GM23338 (cell line): ENCODE data around the gene CABLES1. TPM values are rescaled to one million over a fixed set of nuclear protein-coding genes. Genes with fewer than 3 reads are reported as not detected.
"Not testable (repeated sequence)": the region's sequence is repeated elsewhere in the genome, so short reads cannot be mapped to it uniquely, and the experiment has no call there.

ENCODE experiments used
- ATAC-seq: fragments of 200-7000 bp; cut with Tn5 transposase; 3 replicates; pipeline ENCODE4 v1.9.1; 2020
- DNase-seq: peaks from one replicate; pipeline ENCODE4 v3.0.0-alpha.2; 2015; ENCODE audit warnings: low spot score
- H2AFZ ChIP-seq: fragments of 200-600 bp; sonication (generic); 2 replicates; pipeline ENCODE4 v1.8.0; 2016; ENCODE audit warnings: antibody characterized with exemption, mild to moderate bottlenecking, moderate library complexity
- H3F3A ChIP-seq: fragments of 200-600 bp; sonication (generic); replicated peaks from 2 replicates; pipeline ENCODE4 v1.8.0; 2017; ENCODE audit warnings: antibody characterized with exemption, mixed run types, low read depth
- H3K27ac ChIP-seq: fragments of 200-600 bp; sonication (generic); 2 replicates; pipeline ENCODE4 v1.6.1; 2016; ENCODE audit warnings: low read depth
- H3K27me3 ChIP-seq: fragments of 200-600 bp; sonication (generic); 2 replicates; pipeline ENCODE4 v1.8.0; 2016; ENCODE audit warnings: mild to moderate bottlenecking, mixed run types, moderate library complexity; ENCODE audit not compliant: insufficient read depth
- H3K36me3 ChIP-seq: fragments of 200-600 bp; sonication (generic); 2 replicates; pipeline ENCODE4 v1.8.0; 2016; ENCODE audit warnings: mild to moderate bottlenecking; ENCODE audit not compliant: insufficient read depth
- H3K4me1 ChIP-seq: fragments of 200-600 bp; sonication (generic); 2 replicates; pipeline ENCODE4 v1.8.0; 2016; ENCODE audit warnings: mild to moderate bottlenecking, moderate library complexity; ENCODE audit not compliant: insufficient read depth
- H3K4me2 ChIP-seq: fragments of 200-600 bp; sonication (generic); 2 replicates; pipeline ENCODE4 v1.7.1; 2017; ENCODE audit warnings: mixed run types
- H3K4me3 ChIP-seq: fragments of 200-600 bp; sonication (generic); 2 replicates; pipeline ENCODE4 v1.6.1; 2016; ENCODE audit warnings: mixed run types
- H3K79me2 ChIP-seq: fragments of 200-600 bp; sonication (generic); replicated peaks from 2 replicates; pipeline ENCODE4 v1.8.0; 2017; ENCODE audit warnings: mild to moderate bottlenecking; ENCODE audit not compliant: insufficient read depth
- H3K9me2 ChIP-seq: fragments of 200-600 bp; sonication (generic); 2 replicates; pipeline ENCODE4 v1.8.0; 2017; ENCODE audit not compliant: insufficient read depth
- H4K20me1 ChIP-seq: fragments of 200-600 bp; sonication (generic); replicated peaks from 2 replicates; pipeline ENCODE4 v1.8.0; 2017; ENCODE audit warnings: mild to moderate bottlenecking; ENCODE audit not compliant: insufficient read depth
- H3K27ac Mint-ChIP-seq: 2 replicates; pipeline ENCODE4 v1.8.0; 2020; ENCODE audit warnings: inconsistent platforms, mild to moderate bottlenecking, moderate library complexity, mixed read lengths
- H3K27me3 Mint-ChIP-seq: 3 replicates; pipeline ENCODE4 v1.8.0; 2022; ENCODE audit warnings: low read depth, mild to moderate bottlenecking, moderate library complexity, mixed read lengths, inconsistent platforms; ENCODE audit not compliant: insufficient read depth, poor library complexity
- H3K36me3 Mint-ChIP-seq: 3 replicates; pipeline ENCODE4 v1.8.0; 2021; ENCODE audit warnings: low read depth, mild to moderate bottlenecking, inconsistent platforms, moderate library complexity, mixed read lengths
- H3K4me1 Mint-ChIP-seq: 3 replicates; pipeline ENCODE4 v1.8.0; 2020; ENCODE audit warnings: mild to moderate bottlenecking, inconsistent platforms, mixed read lengths
- H3K4me3 Mint-ChIP-seq: 3 replicates; pipeline ENCODE4 v1.8.0; 2021; ENCODE audit warnings: moderate library complexity, mild to moderate bottlenecking, inconsistent platforms, mixed read lengths
- H3K9me3 Mint-ChIP-seq: 3 replicates; pipeline ENCODE4 v1.8.0; 2020; ENCODE audit warnings: moderate library complexity, mild to moderate bottlenecking, inconsistent platforms, mixed read lengths
- CTCF ChIP-seq, 2 experiments: fragments of 200-600 bp in 1 of 2; sonication (generic) in 1 of 2; conservative IDR thresholded peaks; 2 replicates each; pipeline versions ENCODE4 v1.5.1 to v1.6.1; 2016 to 2017; ENCODE audit warnings: antibody characterized with exemption in 2 of 2, low read depth in 2 of 2, mild to moderate bottlenecking in 2 of 2, moderate library complexity in 1 of 2
- ETS1 ChIP-seq: IDR thresholded peaks from 2 replicates; pipeline ENCODE4 v1.6.1; 2016; ENCODE audit warnings: antibody characterized with exemption
- EZH2phosphoT487 ChIP-seq: fragments of 200-600 bp; sonication (generic); IDR thresholded peaks from one replicate; pipeline ENCODE4 v1.8.1; 2018; ENCODE audit warnings: antibody characterized with exemption; ENCODE audit not compliant: unreplicated experiment
- NANOG ChIP-seq: IDR thresholded peaks from 2 replicates; pipeline ENCODE4 v1.6.1; 2016; ENCODE audit warnings: antibody characterized with exemption, borderline replicate concordance
- REST ChIP-seq: IDR thresholded peaks from one replicate; pipeline ENCODE4 v1.6.1; 2018; ENCODE audit warnings: antibody characterized with exemption; ENCODE audit not compliant: unreplicated experiment
- STAT1 ChIP-seq: IDR thresholded peaks from one replicate; pipeline ENCODE4 v1.6.1; 2016; ENCODE audit warnings: antibody characterized with exemption; ENCODE audit not compliant: unreplicated experiment
- ZNF114 ChIP-seq: fragments of 250-450 bp; sonication (Bioruptor Pico); IDR thresholded peaks from 2 replicates; pipeline ENCODE4 v1.5.0; 2020; ENCODE audit warnings: mild to moderate bottlenecking, moderate library complexity
- ZNF331 ChIP-seq: fragments of 250-450 bp; sonication (Bioruptor Pico); IDR thresholded peaks from 2 replicates; pipeline ENCODE4 v1.5.0; 2020; ENCODE audit warnings: low read depth, mild to moderate bottlenecking, moderate library complexity
- polyA plus RNA-seq: library from polyadenylated mRNA; unstranded; fragments of >200 nt; fragmentation: Nextera tagmentation; extraction: Ambion mirVana; gene quantifications from 2 replicates; pipeline ENCODE4 v1.2.1, GENCODE V29; 2016
- total RNA-seq: library from RNA; depleted of rRNA; stranded (reverse); fragments of >200 nt; shearing (Covaris generic); gene quantifications from 2 replicates; pipeline ENCODE4 v1.2.3, GENCODE V29; 2014

The CABLES1 gene
- total and polyA plus RNA-seq, 2 experiments from 2014 or later, result 2.6 to 12.4 TPM

GRCh38 chr18:23268641-23269040 is 133.4 kb downstream of the CABLES1 start (continued):
- no peak for TF ChIP-seq ETS1

GRCh38 chr18:23269068-23269467 is 133.8 kb downstream of the CABLES1 start:
- not testable (repeated sequence) for H3K9me2 ChIP-seq, ATAC-seq, H2AFZ ChIP-seq, H3K27me3 ChIP-seq, H3K4me3 ChIP-seq, H4K20me1 ChIP-seq, H3K27me3 Mint-ChIP-seq, H3K36me3 ChIP-seq, H3K4me3 Mint-ChIP-seq, DNase-seq, H3K27ac Mint-ChIP-seq, H3F3A ChIP-seq, H3K4me2 ChIP-seq, H3K79me2 ChIP-seq, H3K27ac ChIP-seq
- H3K36me3 Mint-ChIP-seq, result peaks cover 46% of the 10 kb centered on the region
- H3K9me3 Mint-ChIP-seq, result peaks cover 38% of the 10 kb centered on the region
- H3K4me1 Mint-ChIP-seq, result peaks cover 27% of the 10 kb centered on the region
- peaks cover 15% of the 10 kb centered on the region for H3K4me1 ChIP-seq

- Histone ChIP-seq H3K27me3 (no peaks in the 10 kb centered on the region), H3F3A (no peaks in the 10 kb centered on the region), H3K4me1 (peaks cover 15% of the 10 kb centered on the region), H3K27ac (no peak overlapping the region), H4K20me1 (no peaks in the 10 kb centered on the region), H3K9me2 (peaks cover 5% of the 10 kb centered on the region; the same call in 1 of the 2 replicates), H3K4me2 (no peak overlapping the region), H2AFZ (no peak overlapping the region), H3K4me3 (no peak overlapping the region), H3K79me2 (no peaks in the 10 kb centered on the region), H3K36me3 (0 out of 2 replicates have a peak, but pooled peaks cover 6% of the 10 kb centered on the region)
- Mint-ChIP-seq H3K27me3 (peaks cover 15% of the 10 kb centered on the region), H3K4me1 (peaks cover 33% of the 10 kb centered on the region), H3K9me3 (peaks cover 38% of the 10 kb centered on the region), H3K36me3 (peaks cover 43% of the 10 kb centered on the region), H3K4me3 (no peak overlapping the region), H3K27ac (no peak overlapping the region)
- ATAC-seq, result no peak
- TF ChIP-seq EZH2phosphoT487 (no peak), STAT1 (no peak), NANOG (no peak), CTCF (conservative IDR thresholded peaks at IDR 0.05; ENCODE audit: low read depth in 2 of 2) (no peak), ZNF331 (CRISPR knock-in tag) (no peak), REST (no peak), ZNF114 (CRISPR knock-in tag) (no peak)
- no peak for DNase-seq
Observed at GRCh38 chr18:23269928-23270327, 134.6 kb downstream of the CABLES1 start.
